ENCODE data around the gene DNAH6. TPM values are rescaled to one million over a fixed set of nuclear protein-coding genes. Genes with fewer than 3 reads are reported as not detected.
"Not testable (repeated sequence)": the region's sequence is repeated elsewhere in the genome, so short reads cannot be mapped to it uniquely, and the experiment has no call there.

DNAH6 gene
- total RNA-seq, 1 donor from 2014 or later = 0.14 TPM

DNA sequence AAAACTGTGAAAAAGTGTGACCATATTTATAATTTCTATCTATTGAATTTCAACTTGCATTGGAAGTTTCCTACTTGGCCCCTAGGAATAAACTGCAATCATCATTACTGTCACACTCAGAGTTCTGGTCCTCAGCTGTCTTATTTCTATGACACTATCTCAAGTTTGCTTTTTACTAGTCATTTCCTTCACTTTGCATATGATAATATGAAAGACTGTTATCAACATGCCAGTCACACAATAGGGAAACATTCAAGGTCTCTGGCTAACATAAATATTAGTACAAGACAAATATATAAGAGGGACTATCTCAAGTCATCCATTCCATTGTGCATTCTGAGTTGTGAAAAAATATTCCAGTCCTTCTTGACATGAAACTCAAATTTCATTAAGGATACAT, 28.7 kb downstream of the DNAH6 start:
- no peak overlapping the region for H3K4me3 ChIP-seq
- TF ChIP-seq CTCF (IDR thresholded peaks at IDR 0.05; ENCODE audit: borderline replicate concordance) = no peak
- H3K27ac ChIP-seq (replicated peaks) = no peak overlapping the region
- no peaks in the 10 kb centered on the region for H3K27me3 ChIP-seq (ENCODE audit: low read depth)
- H3K36me3 ChIP-seq = no peaks in the 10 kb centered on the region
- H3K4me1 ChIP-seq = no peaks in the 10 kb centered on the region
- H3K9me3 ChIP-seq (replicated peaks) = no peaks in the 10 kb centered on the region
- intact Hi-C loops (cut with micrococcal nuclease) = no loop called here
- DNase-seq = no peak

GRCh38 chr2:84546551-84546950, 30.3 kb downstream of the DNAH6 start:
- no peaks in the 10 kb centered on the region for H3K27me3 ChIP-seq (ENCODE audit: low read depth)
- H3K4me1 ChIP-seq = no peaks in the 10 kb centered on the region
- H3K27ac ChIP-seq (replicated peaks) = no peak overlapping the region
- intact Hi-C loops (cut with micrococcal nuclease) = no loop called here
- DNase-seq = no peak
- H3K4me3 ChIP-seq = no peak overlapping the region
- no peaks in the 10 kb centered on the region for H3K36me3 ChIP-seq
- H3K9me3 ChIP-seq (replicated peaks) = no peaks in the 10 kb centered on the region
- no peak for TF ChIP-seq CTCF (IDR thresholded peaks at IDR 0.05; ENCODE audit: borderline replicate concordance)

- H3K4me1 ChIP-seq = no peaks in the 10 kb centered on the region
- H3K9me3 ChIP-seq (replicated peaks) = no peaks in the 10 kb centered on the region
- intact Hi-C loops (cut with micrococcal nuclease) = no loop called here
- DNase-seq = no peak
- no peak overlapping the region for H3K4me3 ChIP-seq
- H3K36me3 ChIP-seq = no peaks in the 10 kb centered on the region
- TF ChIP-seq CTCF (IDR thresholded peaks at IDR 0.05; ENCODE audit: borderline replicate concordance) = no peak
- no peaks in the 10 kb centered on the region for H3K27me3 ChIP-seq (ENCODE audit: low read depth)
- H3K27ac ChIP-seq (replicated peaks) = no peak overlapping the region
Observed at GRCh38 chr2:84548303-84548702, 32.0 kb downstream of the DNAH6 start.

GRCh38 chr2:84550916-84551315, 34.6 kb downstream of the DNAH6 start:
- no peak for DNase-seq
- Histone ChIP-seq H3K4me3 (no peak overlapping the region), H3K27me3 (ENCODE audit: low read depth) (no peaks in the 10 kb centered on the region), H3K36me3 (no peaks in the 10 kb centered on the region), H3K9me3 (replicated peaks) (no peaks in the 10 kb centered on the region), H3K27ac (replicated peaks) (no peak overlapping the region), H3K4me1 (no peaks in the 10 kb centered on the region)
- TF ChIP-seq CTCF (IDR thresholded peaks at IDR 0.05; ENCODE audit: borderline replicate concordance) = no peak
- intact Hi-C loops (cut with micrococcal nuclease) = no loop called here

GRCh38 chr2:84551526-84551925, 35.2 kb downstream of the DNAH6 start:
- H3K4me3 ChIP-seq; H3K4me1 ChIP-seq; DNase-seq; intact Hi-C loops (cut with micrococcal nuclease); H3K27ac ChIP-seq (replicated peaks); H3K36me3 ChIP-seq; H3K27me3 ChIP-seq (ENCODE audit: low read depth); H3K9me3 ChIP-seq (replicated peaks): not testable (repeated sequence)

- DNase-seq = no peak
- Histone ChIP-seq H3K36me3 (no peaks in the 10 kb centered on the region), H3K4me3 (no peak overlapping the region), H3K27me3 (ENCODE audit: low read depth) (no peaks in the 10 kb centered on the region), H3K27ac (replicated peaks) (no peak overlapping the region), H3K4me1 (no peaks in the 10 kb centered on the region), H3K9me3 (replicated peaks) (peaks cover 22% of the 10 kb centered on the region)
- no peak for TF ChIP-seq CTCF (IDR thresholded peaks at IDR 0.05; ENCODE audit: borderline replicate concordance)
- intact Hi-C loops (cut with micrococcal nuclease) = no loop called here
Observed at GRCh38 chr2:84556190-84556589, 39.9 kb downstream of the DNAH6 start.
